GM23338 (cell line): ENCODE measurements around the gene AREL1.

Source experiments
- CREB1 ChIP-seq: fragments of 250-450 bp; sonication (Bioruptor Pico); IDR thresholded peaks from 2 replicates; pipeline ENCODE4 v1.5.0; 2020; ENCODE audit warnings: low read depth, mild to moderate bottlenecking, moderate library complexity
- EZH2 ChIP-seq: fragments of 200-600 bp; sonication (generic); IDR thresholded peaks from one replicate; pipeline ENCODE4 v1.8.0; 2017; ENCODE audit warnings: antibody characterized with exemption, mild to moderate bottlenecking, low read depth; ENCODE audit not compliant: unreplicated experiment
- EZH2phosphoT487 ChIP-seq: fragments of 200-600 bp; sonication (generic); IDR thresholded peaks from one replicate; pipeline ENCODE4 v1.8.1; 2018; ENCODE audit warnings: antibody characterized with exemption; ENCODE audit not compliant: unreplicated experiment
- POLR2AphosphoS5 ChIP-seq: IDR thresholded peaks from 2 replicates; pipeline ENCODE4 v1.6.1; 2016; ENCODE audit warnings: antibody characterized with exemption, low read depth
- ZNF114 ChIP-seq: fragments of 250-450 bp; sonication (Bioruptor Pico); IDR thresholded peaks from 2 replicates; pipeline ENCODE4 v1.5.0; 2020; ENCODE audit warnings: mild to moderate bottlenecking, moderate library complexity
- ZNF331 ChIP-seq: fragments of 250-450 bp; sonication (Bioruptor Pico); IDR thresholded peaks from 2 replicates; pipeline ENCODE4 v1.5.0; 2020; ENCODE audit warnings: low read depth, mild to moderate bottlenecking, moderate library complexity
- TF ChIP-seq, protein P1 (sequence below), 2 experiments: fragments of 200-600 bp in 1 of 2; sonication (generic) in 1 of 2; conservative IDR thresholded peaks; 2 replicates each; pipeline versions ENCODE4 v1.5.1 to v1.6.1; 2016 to 2017; ENCODE audit warnings: antibody characterized with exemption in 2 of 2, low read depth in 2 of 2, mild to moderate bottlenecking in 2 of 2, moderate library complexity in 1 of 2
- TF ChIP-seq, protein P2 (sequence below): IDR thresholded peaks from one replicate; pipeline ENCODE4 v1.6.1; 2018; ENCODE audit warnings: antibody characterized with exemption; ENCODE audit not compliant: unreplicated experiment
- TF ChIP-seq, protein P3 (sequence below): IDR thresholded peaks from 2 replicates; pipeline ENCODE4 v1.6.1; 2016; ENCODE audit warnings: antibody characterized with exemption

DNA sequence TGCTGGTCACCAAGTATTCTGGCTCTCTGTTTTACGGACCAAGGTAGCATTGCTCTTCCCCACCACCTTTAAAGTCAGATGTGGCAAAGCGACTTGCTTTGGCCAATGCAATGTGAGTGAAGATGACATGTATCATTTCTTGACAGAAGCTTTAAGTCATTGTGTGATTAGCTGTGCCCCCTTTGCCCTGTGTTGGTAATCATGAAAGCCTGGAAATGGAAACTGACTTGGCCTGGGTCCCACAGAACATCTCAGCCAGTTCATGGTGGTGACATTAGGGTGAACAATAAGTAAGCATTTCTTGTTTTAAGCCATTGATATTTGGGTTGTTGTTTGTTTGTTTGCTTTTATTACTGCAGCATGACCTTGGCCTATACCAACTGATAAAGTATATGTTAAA is 34.4 kb upstream of the AREL1 start:
- TF ChIP-seq, protein P1, sequence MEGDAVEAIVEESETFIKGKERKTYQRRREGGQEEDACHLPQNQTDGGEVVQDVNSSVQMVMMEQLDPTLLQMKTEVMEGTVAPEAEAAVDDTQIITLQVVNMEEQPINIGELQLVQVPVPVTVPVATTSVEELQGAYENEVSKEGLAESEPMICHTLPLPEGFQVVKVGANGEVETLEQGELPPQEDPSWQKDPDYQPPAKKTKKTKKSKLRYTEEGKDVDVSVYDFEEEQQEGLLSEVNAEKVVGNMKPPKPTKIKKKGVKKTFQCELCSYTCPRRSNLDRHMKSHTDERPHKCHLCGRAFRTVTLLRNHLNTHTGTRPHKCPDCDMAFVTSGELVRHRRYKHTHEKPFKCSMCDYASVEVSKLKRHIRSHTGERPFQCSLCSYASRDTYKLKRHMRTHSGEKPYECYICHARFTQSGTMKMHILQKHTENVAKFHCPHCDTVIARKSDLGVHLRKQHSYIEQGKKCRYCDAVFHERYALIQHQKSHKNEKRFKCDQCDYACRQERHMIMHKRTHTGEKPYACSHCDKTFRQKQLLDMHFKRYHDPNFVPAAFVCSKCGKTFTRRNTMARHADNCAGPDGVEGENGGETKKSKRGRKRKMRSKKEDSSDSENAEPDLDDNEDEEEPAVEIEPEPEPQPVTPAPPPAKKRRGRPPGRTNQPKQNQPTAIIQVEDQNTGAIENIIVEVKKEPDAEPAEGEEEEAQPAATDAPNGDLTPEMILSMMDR (conservative IDR thresholded peaks at IDR 0.05; ENCODE audit: low read depth in 2 of 2): no peak
- TF ChIP-seq, protein P2, sequence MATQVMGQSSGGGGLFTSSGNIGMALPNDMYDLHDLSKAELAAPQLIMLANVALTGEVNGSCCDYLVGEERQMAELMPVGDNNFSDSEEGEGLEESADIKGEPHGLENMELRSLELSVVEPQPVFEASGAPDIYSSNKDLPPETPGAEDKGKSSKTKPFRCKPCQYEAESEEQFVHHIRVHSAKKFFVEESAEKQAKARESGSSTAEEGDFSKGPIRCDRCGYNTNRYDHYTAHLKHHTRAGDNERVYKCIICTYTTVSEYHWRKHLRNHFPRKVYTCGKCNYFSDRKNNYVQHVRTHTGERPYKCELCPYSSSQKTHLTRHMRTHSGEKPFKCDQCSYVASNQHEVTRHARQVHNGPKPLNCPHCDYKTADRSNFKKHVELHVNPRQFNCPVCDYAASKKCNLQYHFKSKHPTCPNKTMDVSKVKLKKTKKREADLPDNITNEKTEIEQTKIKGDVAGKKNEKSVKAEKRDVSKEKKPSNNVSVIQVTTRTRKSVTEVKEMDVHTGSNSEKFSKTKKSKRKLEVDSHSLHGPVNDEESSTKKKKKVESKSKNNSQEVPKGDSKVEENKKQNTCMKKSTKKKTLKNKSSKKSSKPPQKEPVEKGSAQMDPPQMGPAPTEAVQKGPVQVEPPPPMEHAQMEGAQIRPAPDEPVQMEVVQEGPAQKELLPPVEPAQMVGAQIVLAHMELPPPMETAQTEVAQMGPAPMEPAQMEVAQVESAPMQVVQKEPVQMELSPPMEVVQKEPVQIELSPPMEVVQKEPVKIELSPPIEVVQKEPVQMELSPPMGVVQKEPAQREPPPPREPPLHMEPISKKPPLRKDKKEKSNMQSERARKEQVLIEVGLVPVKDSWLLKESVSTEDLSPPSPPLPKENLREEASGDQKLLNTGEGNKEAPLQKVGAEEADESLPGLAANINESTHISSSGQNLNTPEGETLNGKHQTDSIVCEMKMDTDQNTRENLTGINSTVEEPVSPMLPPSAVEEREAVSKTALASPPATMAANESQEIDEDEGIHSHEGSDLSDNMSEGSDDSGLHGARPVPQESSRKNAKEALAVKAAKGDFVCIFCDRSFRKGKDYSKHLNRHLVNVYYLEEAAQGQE: no peak
- no peak for TF ChIP-seq EZH2phosphoT487
- no peak for TF ChIP-seq ZNF114 (CRISPR knock-in tag)
- no peak for TF ChIP-seq POLR2AphosphoS5
- TF ChIP-seq EZH2: no peak
- TF ChIP-seq ZNF331: no peak
- TF ChIP-seq CREB1 (CRISPR knock-in tag): no peak
- TF ChIP-seq, protein P3, sequence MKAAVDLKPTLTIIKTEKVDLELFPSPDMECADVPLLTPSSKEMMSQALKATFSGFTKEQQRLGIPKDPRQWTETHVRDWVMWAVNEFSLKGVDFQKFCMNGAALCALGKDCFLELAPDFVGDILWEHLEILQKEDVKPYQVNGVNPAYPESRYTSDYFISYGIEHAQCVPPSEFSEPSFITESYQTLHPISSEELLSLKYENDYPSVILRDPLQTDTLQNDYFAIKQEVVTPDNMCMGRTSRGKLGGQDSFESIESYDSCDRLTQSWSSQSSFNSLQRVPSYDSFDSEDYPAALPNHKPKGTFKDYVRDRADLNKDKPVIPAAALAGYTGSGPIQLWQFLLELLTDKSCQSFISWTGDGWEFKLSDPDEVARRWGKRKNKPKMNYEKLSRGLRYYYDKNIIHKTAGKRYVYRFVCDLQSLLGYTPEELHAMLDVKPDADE: no peak
